Measurements from ENCODE around the gene ARF1.

The ARF1 gene

GRCh38 chr1:228058172-228058948 is 24.1 kb upstream of the ARF1 start:
- no peak overlapping the region for H3K27ac ChIP-seq
- TF ChIP-seq, protein P1, sequence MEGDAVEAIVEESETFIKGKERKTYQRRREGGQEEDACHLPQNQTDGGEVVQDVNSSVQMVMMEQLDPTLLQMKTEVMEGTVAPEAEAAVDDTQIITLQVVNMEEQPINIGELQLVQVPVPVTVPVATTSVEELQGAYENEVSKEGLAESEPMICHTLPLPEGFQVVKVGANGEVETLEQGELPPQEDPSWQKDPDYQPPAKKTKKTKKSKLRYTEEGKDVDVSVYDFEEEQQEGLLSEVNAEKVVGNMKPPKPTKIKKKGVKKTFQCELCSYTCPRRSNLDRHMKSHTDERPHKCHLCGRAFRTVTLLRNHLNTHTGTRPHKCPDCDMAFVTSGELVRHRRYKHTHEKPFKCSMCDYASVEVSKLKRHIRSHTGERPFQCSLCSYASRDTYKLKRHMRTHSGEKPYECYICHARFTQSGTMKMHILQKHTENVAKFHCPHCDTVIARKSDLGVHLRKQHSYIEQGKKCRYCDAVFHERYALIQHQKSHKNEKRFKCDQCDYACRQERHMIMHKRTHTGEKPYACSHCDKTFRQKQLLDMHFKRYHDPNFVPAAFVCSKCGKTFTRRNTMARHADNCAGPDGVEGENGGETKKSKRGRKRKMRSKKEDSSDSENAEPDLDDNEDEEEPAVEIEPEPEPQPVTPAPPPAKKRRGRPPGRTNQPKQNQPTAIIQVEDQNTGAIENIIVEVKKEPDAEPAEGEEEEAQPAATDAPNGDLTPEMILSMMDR (conservative IDR thresholded peaks at IDR 0.05) = no peak

- no peak overlapping the region for H3K27ac ChIP-seq
- TF ChIP-seq, protein P1 (conservative IDR thresholded peaks at IDR 0.05) = no peak
Measured at GRCh38 chr1:228058949-228059633, 23.4 kb upstream of the ARF1 start.

GRCh38 chr1:228059634-228060457 is 22.7 kb upstream of the ARF1 start:
- H3K27ac ChIP-seq = no peak overlapping the region
- TF ChIP-seq, protein P1 (conservative IDR thresholded peaks at IDR 0.05) = no peak

DNA sequence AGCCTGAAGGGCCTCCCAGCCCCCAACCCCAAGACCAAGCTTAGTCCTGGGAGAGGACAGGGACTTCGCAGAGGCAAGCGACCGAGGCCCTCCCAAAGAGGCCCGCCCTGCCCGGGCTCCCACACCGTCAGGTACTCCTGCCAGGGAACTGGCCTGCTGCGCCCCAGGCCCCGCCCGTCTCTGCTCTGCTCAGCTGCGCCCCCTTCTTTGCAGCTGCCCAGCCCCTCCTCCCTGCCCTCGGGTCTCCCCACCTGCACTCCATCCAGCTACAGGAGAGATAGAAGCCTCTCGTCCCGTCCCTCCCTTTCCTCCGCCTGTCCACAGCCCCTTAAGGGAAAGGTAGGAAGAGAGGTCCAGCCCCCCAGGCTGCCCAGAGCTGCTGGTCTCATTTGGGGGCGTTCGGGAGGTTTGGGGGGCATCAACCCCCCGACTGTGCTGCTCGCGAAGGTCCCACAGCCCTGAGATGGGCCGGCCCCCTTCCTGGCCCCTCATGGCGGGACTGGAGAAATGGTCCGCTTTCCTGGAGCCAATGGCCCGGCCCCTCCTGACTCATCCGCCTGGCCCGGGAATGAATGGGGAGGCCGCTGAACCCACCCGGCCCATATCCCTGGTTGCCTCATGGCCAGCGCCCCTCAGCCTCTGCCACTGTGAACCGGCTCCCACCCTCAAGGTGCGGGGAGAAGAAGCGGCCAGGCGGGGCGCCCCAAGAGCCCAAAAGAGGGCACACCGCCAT is 21.9 kb upstream of the ARF1 start:
- no peak overlapping the region for H3K27ac ChIP-seq
- TF ChIP-seq, protein P1 (conservative IDR thresholded peaks at IDR 0.05) = no peak

GRCh38 chr1:228061411-228062084 is 21.0 kb upstream of the ARF1 start:
- H3K27ac ChIP-seq = no peak overlapping the region
- TF ChIP-seq, protein P1 (conservative IDR thresholded peaks at IDR 0.05) = no peak

DNA sequence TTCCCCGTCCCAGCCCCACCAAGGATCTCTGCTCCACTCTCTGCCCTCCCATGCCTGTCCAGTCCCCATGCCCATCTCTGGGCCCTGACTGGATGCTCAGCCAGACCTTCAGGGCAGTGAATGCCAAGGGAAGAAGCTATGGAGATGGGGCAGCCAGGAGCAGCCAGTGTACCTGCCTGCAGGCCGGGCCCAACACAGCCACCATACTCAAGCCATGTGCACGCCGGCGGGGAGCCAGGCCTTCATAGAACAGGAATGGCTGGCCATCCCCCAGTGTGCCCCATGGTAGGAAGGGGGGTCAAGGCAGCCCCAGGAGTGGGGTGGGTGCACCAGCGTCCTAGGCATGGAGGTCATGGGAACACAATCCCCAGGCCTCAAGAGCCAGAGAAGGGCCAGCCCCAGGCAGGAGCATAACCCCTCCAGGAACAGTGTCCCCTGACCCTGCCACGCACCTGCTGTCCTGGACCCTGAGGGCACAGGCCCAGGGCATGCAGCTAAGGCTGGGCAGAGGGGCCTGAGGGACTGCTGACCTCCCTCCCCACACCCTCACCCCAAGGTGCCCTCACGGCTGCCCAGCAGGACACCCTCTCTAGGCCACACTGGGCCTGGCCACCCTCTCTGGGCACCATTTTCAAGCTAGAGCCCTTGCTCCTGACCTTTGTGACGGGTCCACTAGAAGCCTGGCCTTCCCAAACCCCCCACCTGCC is 20.3 kb upstream of the ARF1 start:
- TF ChIP-seq, protein P1 (conservative IDR thresholded peaks at IDR 0.05) = no peak

More for the DNA sequence above, 20.3 kb upstream of the ARF1 start:
- no peak overlapping the region for H3K27ac ChIP-seq
